IMR-90 (cell line): ENCODE measurements around the gene PPM1F. TPM values are rescaled to one million over a fixed set of nuclear protein-coding genes. Genes with fewer than 3 reads are reported as not detected.

Source experiments
- ATAC-seq: fragments of 200-7000 bp; cut with Tn5 transposase; 2 replicates; pipeline ENCODE4 v1.9.1; 2020; ENCODE audit warnings: low read depth, mild to moderate bottlenecking, moderate library complexity
- BruUV-seq: library from RNA; stranded (reverse); fragments of 400-500 nt; replicated peaks from 2 replicates; lab custom pipeline; 2021; lab: Mats Ljungman, UMichigan
- CTCF ChIA-PET: fragments of 300-600 bp; formaldehyde crosslinking; extraction: SDS; loops from one replicate; lab custom pipeline; 2021; ENCODE audit warnings: antibody characterized with exemption; lab: Yijun Ruan, JAX
- POLR2A ChIA-PET: fragments of 300-600 bp; sonication (Branson Sonifier 250); formaldehyde crosslinking; loops from one replicate; lab custom pipeline; 2022; ENCODE audit warnings: antibody characterized with exemption; ENCODE audit not compliant: unreplicated experiment; lab: Charles Lee
- DNase-seq: peaks from one replicate; pipeline ENCODE4 v3.0.0; 2013
- H2AFZ ChIP-seq: replicated peaks from 2 replicates; pipeline ENCODE3; 2013; ENCODE audit warnings: low read length, mild to moderate bottlenecking; ENCODE audit not compliant: poor library complexity
- H2AK5ac ChIP-seq: 2 replicates; pipeline ENCODE4 v1.6.1; 2013; ENCODE audit warnings: low read depth, low read length, inconsistent platforms
- H2AK9ac ChIP-seq: replicated peaks from 2 replicates; pipeline ENCODE3; 2013; ENCODE audit warnings: mild to moderate bottlenecking, low read depth, low read length, moderate library complexity; ENCODE audit not compliant: poor library complexity
- H2BK120ac ChIP-seq: 2 replicates; pipeline ENCODE4 v1.6.1; 2013; ENCODE audit warnings: low read depth, low read length, inconsistent platforms
- H2BK15ac ChIP-seq: 3 replicates; pipeline ENCODE4 v1.6.1; 2013; ENCODE audit warnings: low read depth, low read length, inconsistent platforms
- H2BK20ac ChIP-seq: 2 replicates; pipeline ENCODE4 v1.6.1; 2013; ENCODE audit warnings: low read depth, mild to moderate bottlenecking, inconsistent platforms, low read length, moderate library complexity
- H2BK5ac ChIP-seq: 2 replicates; pipeline ENCODE4 v1.6.1; 2013; ENCODE audit warnings: mild to moderate bottlenecking, low read depth, low read length, inconsistent platforms; ENCODE audit not compliant: poor library complexity, severe bottlenecking
- H3K14ac ChIP-seq: replicated peaks from 2 replicates; pipeline ENCODE4 v1.6.1; 2013; ENCODE audit warnings: low read depth, low read length, inconsistent platforms
- H3K18ac ChIP-seq: 2 replicates; pipeline ENCODE4 v1.6.1; 2013; ENCODE audit warnings: low read depth, low read length, control low read depth
- H3K23ac ChIP-seq: 2 replicates; pipeline ENCODE4 v1.6.1; 2013; ENCODE audit warnings: low read depth, low read length, inconsistent platforms
- H3K27ac ChIP-seq: 2 replicates; pipeline ENCODE4 v1.5.1; 2013; ENCODE audit warnings: mild to moderate bottlenecking, control low read depth, low read length; ENCODE audit not compliant: insufficient read depth
- H3K27me3 ChIP-seq: 2 replicates; pipeline ENCODE4 v1.6.1; 2013; ENCODE audit warnings: low read length; ENCODE audit not compliant: control insufficient read depth, insufficient read depth
- H3K36me3 ChIP-seq: 2 replicates; pipeline ENCODE4 v1.6.1; 2013; ENCODE audit warnings: low read length, mixed read lengths; ENCODE audit not compliant: control insufficient read depth, insufficient read depth
- H3K4ac ChIP-seq: 2 replicates; pipeline ENCODE4 v1.6.1; 2013; ENCODE audit warnings: low read depth, low read length, inconsistent platforms
- H3K4me1 ChIP-seq: 2 replicates; pipeline ENCODE4 v1.6.1; 2013; ENCODE audit warnings: low read length, mixed read lengths; ENCODE audit not compliant: control insufficient read depth, insufficient read depth
- H3K4me2 ChIP-seq: 2 replicates; pipeline ENCODE4 v1.6.1; 2013; ENCODE audit warnings: low read depth, mild to moderate bottlenecking, control low read depth, low read length, moderate library complexity
- H3K4me3 ChIP-seq: 2 replicates; pipeline ENCODE4 v1.5.1; 2013; ENCODE audit warnings: low read depth, mild to moderate bottlenecking, control low read depth, low read length, moderate library complexity; ENCODE audit not compliant: insufficient read depth
- H3K56ac ChIP-seq: 2 replicates; pipeline ENCODE4 v1.6.1; 2013; ENCODE audit warnings: low read length, inconsistent platforms; ENCODE audit not compliant: insufficient read depth; ENCODE audit errors: extremely low read depth
- H3K79me1 ChIP-seq, 2 experiments: 2 replicates each; pipeline ENCODE4 v1.6.1; 2013; ENCODE audit warnings: low read length in 2 of 2, inconsistent platforms in 1 of 2, low read depth in 1 of 2
- H3K9ac ChIP-seq: 2 replicates; pipeline ENCODE4 v1.6.1; 2013; ENCODE audit warnings: low read depth, low read length, control low read depth
- H3K9me1 ChIP-seq: 2 replicates; pipeline ENCODE4 v1.6.1; 2013; ENCODE audit warnings: low read length, inconsistent platforms; ENCODE audit not compliant: insufficient read depth
- H3K9me3 ChIP-seq: 2 replicates; pipeline ENCODE4 v1.6.1; 2013; ENCODE audit warnings: low read length; ENCODE audit not compliant: control insufficient read depth, insufficient read depth
- H4K20me1 ChIP-seq: 2 replicates; pipeline ENCODE4 v1.6.1; 2013; ENCODE audit warnings: low read length, inconsistent platforms; ENCODE audit not compliant: insufficient read depth
- H4K5ac ChIP-seq: 2 replicates; pipeline ENCODE4 v1.6.1; 2013; ENCODE audit warnings: mild to moderate bottlenecking, low read depth, low read length, control low read depth
- H4K8ac ChIP-seq, 2 experiments: 2 replicates each; pipeline ENCODE4 v1.6.1; 2013; ENCODE audit warnings: low read depth in 2 of 2, low read length in 2 of 2, control low read depth in 1 of 2, inconsistent platforms in 1 of 2
- H4K91ac ChIP-seq: 2 replicates; pipeline ENCODE4 v1.6.1; 2013; ENCODE audit warnings: low read depth, low read length, inconsistent platforms; ENCODE audit not compliant: insufficient read depth
- MAFK ChIP-seq: IDR thresholded peaks from 2 replicates; pipeline ENCODE4 v1.6.1; 2012; ENCODE audit warnings: low read depth, low read length, improper control_type of control experiment
- RFX5 ChIP-seq: IDR thresholded peaks from 2 replicates; pipeline ENCODE4 v1.8.0; 2012; ENCODE audit warnings: low read depth, mild to moderate bottlenecking, low read length, moderate library complexity
- WGBS, 2 experiments: methylation state at CpG; one replicate each; pipeline versions ENCODE4 v1.1.5 to v1.1.7; 2013; ENCODE audit warnings: missing lambda C conversion rate in 2 of 2; ENCODE audit not compliant: insufficient read length in 1 of 2; ENCODE audit errors: extremely low coverage in 2 of 2; 5-methylcytosine and 5-hydroxymethylcytosine counted together
- dilution Hi-C: fragments of 300-500 bp; cut with HindIII; formaldehyde crosslinking; loops from one replicate; pipeline ENCODE4 v1.14.3; 2018; ENCODE audit warnings: low sequenced_read_pairs; ENCODE audit not compliant: unreplicated experiment
- in situ Hi-C: fragments of 300-500 bp; cut with MboI; formaldehyde crosslinking; loops from 3 replicates; pipeline ENCODE4 v1.14.3; 2019; ENCODE audit warnings: low sequenced_read_pairs, inconsistent platforms, mixed read lengths
- intact Hi-C: fragments of 100-400 bp; cut with micrococcal nuclease; formaldehyde crosslinking; loops from 2 replicates; pipeline ENCODE4 v1.10.0; 2022
- polyA plus RNA-seq, 3 experiments: library from polyadenylated mRNA; depleted of rRNA; stranded (reverse); fragments of >200 nt; gene quantifications; 2 replicates each; pipeline ENCODE4 v1.2.3, GENCODE V29; 2012; ENCODE audit warnings: low replicate concordance in 1 of 3
- total RNA-seq: library from RNA; depleted of rRNA; stranded (reverse); fragments of >200 nt; gene quantifications from 2 replicates; pipeline ENCODE4 v1.2.3, GENCODE V29; 2012

Gene PPM1F
- total and polyA plus RNA-seq, 2 of the 4 experiments (the other 2 are of a cell fraction) = 20.8 to 30.3 TPM

GRCh38 chr22:21959274-21960074 is 6.8 kb upstream of the PPM1F start:
- ATAC-seq (no peak), DNase-seq (no peak)
- 93% methylated on average over 8 of the region's 18 CpGs; no CpG with 5 or more reads in 1 of the 2 experiments for WGBS, 2 experiments
- dilution Hi-C loops = no loop called here
- TF ChIP-seq MAFK = no peak
- no peak for TF ChIP-seq RFX5
- Histone ChIP-seq H3K4ac (no peak overlapping the region), H3K4me3 (no peak overlapping the region), H4K5ac (no peak overlapping the region), H2AK5ac (no peak overlapping the region), H4K91ac (no peak overlapping the region), H3K14ac (no peak overlapping the region), H3K27ac (no peak overlapping the region), H3K9me3 (no peaks in the 10 kb centered on the region), H3K27me3 (no peaks in the 10 kb centered on the region), H2BK15ac (no peak overlapping the region), H2AFZ (no peak overlapping the region), H2BK20ac (no peak overlapping the region), H2AK9ac (peak overlapping the region; percentile 50), H4K8ac (no peak overlapping the region), H3K4me2 (no peak overlapping the region), H3K4me1 (no peaks in the 10 kb centered on the region), H3K23ac (no peak overlapping the region), H4K20me1 (no peaks in the 10 kb centered on the region; the same call in 1 of the 2 replicates), H3K9ac (no peak overlapping the region), H2BK120ac (no peak overlapping the region), H3K9me1 (no peaks in the 10 kb centered on the region), H2BK5ac (no peak overlapping the region), H3K18ac (no peak overlapping the region), H3K36me3 (peaks cover 50% of the 10 kb centered on the region), H3K79me1 (no peaks in the 10 kb centered on the region), H3K56ac (no peak overlapping the region)
- no TSS peak for BruUV-seq
- in situ Hi-C loops = no loop called here
- intact Hi-C loops = no loop called here
- ChIA-PET CTCF (no interaction called here), POLR2A (interaction anchor here (0.5 to 0.6 kb wide), 2 partner anchors 26 to 262 kb away, joined by 3 to 12 read pairs; no protein-coding TSS in a partner anchor)
